AG04450 (cell line): ENCODE measurements around the gene PAX9. TPM values are rescaled to one million over a fixed set of nuclear protein-coding genes. Genes with fewer than 3 reads are reported as not detected.

Experiments used
- CTCF ChIA-PET: fragments of 300-600, 350-600 bp; formaldehyde crosslinking; extraction: SDS; loops from one replicate; lab custom pipeline; 2022; ENCODE audit warnings: antibody characterized with exemption, inconsistent platforms; lab: Charles Lee
- POLR2A ChIA-PET: fragments of 350-600 bp; formaldehyde crosslinking; extraction: SDS; loops from one replicate; lab custom pipeline; 2021; ENCODE audit warnings: antibody characterized with exemption, inconsistent platforms; lab: Yijun Ruan, JAX
- DNase-seq: peaks from one replicate; pipeline ENCODE4 v3.0.0-alpha.2; 2011; ENCODE audit warnings: low read depth, low spot score
- H3K27ac ChIP-seq: one replicate; pipeline ENCODE4 v1.5.1; 2012; ENCODE audit warnings: low read depth, low read length, control low read depth
- H3K27me3 ChIP-seq: one replicate; pipeline ENCODE4 v1.6.0; 2012; ENCODE audit warnings: low read length; ENCODE audit not compliant: control insufficient read depth, insufficient read depth
- H3K4me3 ChIP-seq: 2 replicates; pipeline ENCODE4 v1.5.1; 2011; ENCODE audit warnings: mild to moderate bottlenecking, low read depth, low read length, control low read depth
- H3K9me3 ChIP-seq: 2 replicates; pipeline ENCODE4 v1.5.1; 2012; ENCODE audit warnings: low read length; ENCODE audit not compliant: control insufficient read depth, insufficient read depth
- CTCF ChIP-seq: IDR thresholded peaks from 2 replicates; pipeline ENCODE4 v1.5.1; 2011; ENCODE audit warnings: low read depth, low read length, control low read depth, inconsistent platforms
- polyA plus RNA-seq: library from polyadenylated mRNA; depleted of rRNA; stranded (reverse); fragments of >200 nt; gene quantifications from 2 replicates; pipeline ENCODE4 v1.2.3, GENCODE V29; 2011

Gene PAX9
- polyA plus RNA-seq, 1 experiment = not detected

- Histone ChIP-seq H3K9me3 (no peaks in the 10 kb centered on the region), H3K27me3 (no peaks in the 10 kb centered on the region), H3K27ac (no peak overlapping the region), H3K4me3 (no peak overlapping the region)
- ChIA-PET POLR2A (no interaction called here), CTCF (no interaction called here)
- no peak for DNase-seq
- no peak for TF ChIP-seq CTCF
Observed at GRCh38 chr14:36702474-36702873, 40.8 kb downstream of the PAX9 start.

GRCh38 chr14:36707570-36707969, 45.9 kb downstream of the PAX9 start:
- ChIA-PET POLR2A (no interaction called here), CTCF (interaction anchor here (0.7 kb wide), 1 partner anchor 151 kb away, joined by 3 read pairs; no protein-coding TSS in a partner anchor)
- H3K9me3 ChIP-seq = no peaks in the 10 kb centered on the region
- H3K27ac ChIP-seq = no peak overlapping the region
- DNase-seq = no peak
- H3K4me3 ChIP-seq = no peak overlapping the region
- H3K27me3 ChIP-seq = no peaks in the 10 kb centered on the region
- TF ChIP-seq CTCF = no peak

GRCh38 chr14:36713960-36714703, 52.5 kb downstream of the PAX9 start:
- DNase-seq = no peak
- ChIA-PET POLR2A (no interaction called here), CTCF (no interaction called here)
- Histone ChIP-seq H3K27me3 (no peaks in the 10 kb centered on the region), H3K4me3 (no peak overlapping the region), H3K9me3 (no peaks in the 10 kb centered on the region), H3K27ac (no peak overlapping the region)
- no peak for TF ChIP-seq CTCF

- Histone ChIP-seq H3K4me3 (no peak overlapping the region), H3K27me3 (no peaks in the 10 kb centered on the region), H3K9me3 (no peaks in the 10 kb centered on the region), H3K27ac (no peak overlapping the region)
- TF ChIP-seq CTCF = no peak
- ChIA-PET POLR2A (no interaction called here), CTCF (interaction anchor here (1.0 to 2.0 kb wide), 3 partner anchors 31 to 433 kb away, joined by 4 to 6 read pairs (median 5); no protein-coding TSS in a partner anchor)
- DNase-seq = no peak
Observed at GRCh38 chr14:36716614-36717184, 55.0 kb downstream of the PAX9 start.

- Histone ChIP-seq H3K9me3 (no peaks in the 10 kb centered on the region), H3K4me3 (no peak overlapping the region), H3K27me3 (no peaks in the 10 kb centered on the region), H3K27ac (no peak overlapping the region)
- TF ChIP-seq CTCF = no peak
- ChIA-PET CTCF (interaction anchor here (1.0 to 2.0 kb wide), 3 partner anchors 31 to 432 kb away, joined by 3 to 6 read pairs (median 5); no protein-coding TSS in a partner anchor), POLR2A (no interaction called here)
- no peak for DNase-seq
Observed at GRCh38 chr14:36717363-36717762, 55.7 kb downstream of the PAX9 start.
